HG03066 (cell line): ENCODE measurements around the gene CYP2W1.
A peak's percentile ranks its signal among the peaks of the same experiment; 100 is the strongest.
"Not testable (repeated sequence)": the region's sequence is repeated elsewhere in the genome, so short reads cannot be mapped to it uniquely, and the experiment has no call there.

ENCODE experiments used
- ATAC-seq: cut with Tn5 transposase; IDR thresholded peaks from one replicate; pipeline ENCODE4 v1.9.1; 2021; ENCODE audit warnings: low read depth; ENCODE audit not compliant: unreplicated experiment

CYP2W1 gene

GRCh38 chr7:983004-983615 lies at the start of gene CYP2W1:
CYP2W1 (plus strand) TSS chr7:983181; CDS start chr7:983212, 31 bp downstream.
- ATAC-seq, result no peak

- ATAC-seq, result no peak
These were observed 48.4 kb upstream of the CYP2W1 start for GRCh38 chr7:934469-935163.

- ATAC-seq, result no peak
These were observed 47.7 kb upstream of the CYP2W1 start for GRCh38 chr7:935164-935873.

GRCh38 chr7:935874-936385 lies 47.1 kb upstream of the CYP2W1 start:
- ATAC-seq, result no peak

- ATAC-seq, result peak; percentile 80
These were observed 46.5 kb upstream of the CYP2W1 start for GRCh38 chr7:936386-937054.

GRCh38 chr7:937856-938484 lies 45.0 kb upstream of the CYP2W1 start:
- no peak for ATAC-seq

GRCh38 chr7:938546-939185 lies 44.3 kb upstream of the CYP2W1 start:
- no peak for ATAC-seq

- no peak for ATAC-seq
These were observed 43.1 kb upstream of the CYP2W1 start for GRCh38 chr7:939843-940242.

GRCh38 chr7:940599-941408 lies 42.2 kb upstream of the CYP2W1 start:
- no peak for ATAC-seq

- not testable (repeated sequence) for ATAC-seq
These were observed 39.2 kb upstream of the CYP2W1 start for GRCh38 chr7:943793-944192.

GRCh38 chr7:944744-945143 lies 38.2 kb upstream of the CYP2W1 start:
- ATAC-seq, result no peak

- no peak for ATAC-seq
These were observed 37.8 kb upstream of the CYP2W1 start for GRCh38 chr7:945147-945555.

GRCh38 chr7:945556-946255 lies 37.3 kb upstream of the CYP2W1 start:
- ATAC-seq, result no peak

- no peak for ATAC-seq
These were observed 36.6 kb upstream of the CYP2W1 start for GRCh38 chr7:946256-946996.

- ATAC-seq, result no peak
These were observed 35.4 kb upstream of the CYP2W1 start for GRCh38 chr7:947391-948210.

- no peak for ATAC-seq
These were observed 33.7 kb upstream of the CYP2W1 start for GRCh38 chr7:949021-949934.
